Endothelial cell of umbilical vein (primary cell): ENCODE results near the gene ZNF511. TPM values are rescaled to one million over a fixed set of nuclear protein-coding genes. Genes with fewer than 3 reads are reported as not detected.

Experiments used
- BruUV-seq: library from RNA; stranded (reverse); fragments of 400-500 nt; replicated peaks from 2 replicates; lab custom pipeline; 2021; lab: Mats Ljungman, UMichigan
- CTCF ChIA-PET: fragments of 300-600, 350-600 bp; sonication (Branson Sonifier 250); formaldehyde crosslinking; loops from one replicate; lab custom pipeline; 2021; ENCODE audit warnings: antibody characterized with exemption, inconsistent platforms; lab: Charles Lee
- POLR2A ChIA-PET: fragments of 300-600, 350-600 bp; sonication (Branson Sonifier 250); formaldehyde crosslinking; loops from one replicate; lab custom pipeline; 2021; ENCODE audit warnings: antibody characterized with exemption, inconsistent platforms; lab: Charles Lee
- DNase-seq: peaks from one replicate; pipeline ENCODE4 v3.0.0-alpha.2; 2011; ENCODE audit warnings: low read depth, low spot score
- FAIRE-seq: peaks from 2 replicates; lab custom pipeline; 2011; peaks lifted over from hg19 to GRCh38; lab: Jason Lieb, UNC
- H2AFZ ChIP-seq: 2 replicates; pipeline ENCODE4 v1.6.0; 2012; ENCODE audit warnings: low read depth, low read length, control low read depth, inconsistent platforms
- H3K27ac ChIP-seq: 2 replicates; pipeline ENCODE4 v1.5.1; 2011; ENCODE audit warnings: low read depth, mild to moderate bottlenecking, control low read depth, low read length, moderate library complexity; ENCODE audit not compliant: insufficient read depth
- H3K27me3 ChIP-seq, 2 experiments: 2 replicates each; pipeline versions ENCODE4 v1.6.0 to v1.6.1; 2011; ENCODE audit warnings: low read length in 2 of 2, mixed read lengths in 1 of 2; ENCODE audit not compliant: control insufficient read depth in 2 of 2, insufficient read depth in 2 of 2
- H3K36me3 ChIP-seq, 2 experiments: 2 replicates in 1 of 2; 3 replicates in 1 of 2; pipeline ENCODE4 v1.5.1; 2011; ENCODE audit warnings: low read length in 2 of 2, mild to moderate bottlenecking in 1 of 2, moderate library complexity in 1 of 2; ENCODE audit not compliant: control insufficient read depth in 2 of 2, insufficient read depth in 2 of 2; ENCODE audit errors: extremely low read depth in 1 of 2
- H3K4me1 ChIP-seq: 3 replicates; pipeline ENCODE4 v1.5.1; 2011; ENCODE audit warnings: mild to moderate bottlenecking, low read length; ENCODE audit not compliant: control insufficient read depth, insufficient read depth; ENCODE audit errors: extremely low read depth
- H3K4me2 ChIP-seq: 2 replicates; pipeline ENCODE4 v1.6.1; 2011; ENCODE audit warnings: low read length, control low read depth, mixed read lengths; ENCODE audit not compliant: insufficient read depth
- H3K4me3 ChIP-seq, 3 experiments: fragments of 200-600 bp in 1 of 3; sonication (generic), shearing (Covaris generic) in 1 of 3; replicated peaks in 1 of 3; 2 replicates each; pipeline ENCODE4 v1.5.1; 2011 to 2016; ENCODE audit warnings: control low read depth in 3 of 3, low read length in 3 of 3, mild to moderate bottlenecking in 2 of 3, inconsistent platforms in 1 of 3, low read depth in 1 of 3, moderate library complexity in 1 of 3; ENCODE audit not compliant: insufficient read depth in 1 of 3
- H3K79me2 ChIP-seq: 2 replicates; pipeline ENCODE4 v1.6.0; 2012; ENCODE audit warnings: low read length, inconsistent platforms; ENCODE audit not compliant: control insufficient read depth, insufficient read depth
- H3K9ac ChIP-seq: replicated peaks from 2 replicates; pipeline ENCODE3; 2011; ENCODE audit warnings: low read length, control low read depth; ENCODE audit not compliant: insufficient read depth; ENCODE audit errors: extremely low read depth
- H3K9me1 ChIP-seq: replicated peaks from 3 replicates; pipeline ENCODE4 v1.6.0; 2011; ENCODE audit warnings: mild to moderate bottlenecking, low read length; ENCODE audit not compliant: control insufficient read depth, insufficient read depth; ENCODE audit errors: extremely low read depth
- H3K9me3 ChIP-seq: replicated peaks from 2 replicates; pipeline ENCODE4 v1.5.1; 2012; ENCODE audit warnings: low read length, inconsistent platforms; ENCODE audit not compliant: control insufficient read depth, insufficient read depth
- H4K20me1 ChIP-seq: replicated peaks from 2 replicates; pipeline ENCODE3; 2011; ENCODE audit warnings: mild to moderate bottlenecking, low read length; ENCODE audit not compliant: control insufficient read depth, insufficient read depth; ENCODE audit errors: extremely low read depth
- CTCF ChIP-seq, 2 donors: IDR thresholded peaks; 1 replicate in 1 of 2; 2 replicates in 1 of 2; pipeline ENCODE4 v1.5.1; 2011; ENCODE audit warnings: low read length in 2 of 2, mild to moderate bottlenecking in 2 of 2, moderate library complexity in 2 of 2, control low read depth in 1 of 2, inconsistent platforms in 1 of 2, low read depth in 1 of 2; ENCODE audit not compliant: insufficient read depth in 1 of 2; ENCODE audit errors: extremely low read depth in 1 of 2
- EZH2 ChIP-seq: IDR thresholded peaks from 2 replicates; pipeline ENCODE4 v1.6.1; 2012; ENCODE audit warnings: borderline replicate concordance, low read depth, mild to moderate bottlenecking, moderate library complexity, low read length, inconsistent platforms; ENCODE audit not compliant: severe bottlenecking
- FOS ChIP-seq: IDR thresholded peaks from 2 replicates; pipeline ENCODE4 v1.6.1; 2011; ENCODE audit warnings: mild to moderate bottlenecking, low read length, moderate library complexity, borderline replicate concordance; ENCODE audit not compliant: insufficient read depth
- GATA2 ChIP-seq: IDR thresholded peaks from 2 replicates; pipeline ENCODE4 v1.7.0; 2011; ENCODE audit warnings: low read depth, mild to moderate bottlenecking, moderate library complexity, mixed read lengths, low read length; ENCODE audit not compliant: insufficient read length, insufficient read depth
- JUN ChIP-seq: IDR thresholded peaks from 2 replicates; pipeline ENCODE4 v1.6.1; 2011; ENCODE audit warnings: borderline replicate concordance, low read depth; ENCODE audit not compliant: insufficient read length, insufficient read depth
- MAX ChIP-seq: IDR thresholded peaks from 2 replicates; pipeline ENCODE4 v1.6.1; 2011; ENCODE audit not compliant: insufficient read depth, insufficient read length
- MYC ChIP-seq: IDR thresholded peaks from one replicate; pipeline ENCODE4 v1.6.1; 2011; ENCODE audit warnings: mild to moderate bottlenecking, low read depth, low read length
- POLR2A ChIP-seq: IDR thresholded peaks from 2 replicates; pipeline ENCODE4 v1.6.1; 2012; ENCODE audit warnings: low read depth, mild to moderate bottlenecking, control low read depth, low read length
- POLR2AphosphoS5 ChIP-seq: IDR thresholded peaks from 2 replicates; pipeline ENCODE4 v1.6.1; 2012; ENCODE audit warnings: low read depth, mild to moderate bottlenecking, control low read depth, low read length, moderate library complexity; ENCODE audit not compliant: insufficient read depth
- dilution Hi-C: fragments of 300-500 bp; cut with MboI; formaldehyde crosslinking; loops from one replicate; pipeline ENCODE4 v1.15.0; 2019; ENCODE audit warnings: low sequenced_read_pairs; ENCODE audit not compliant: extremely low pct_ligation_motif_present
- intact Hi-C: fragments of 100-400 bp; cut with micrococcal nuclease; formaldehyde crosslinking; loops from one replicate; pipeline ENCODE4 v1.10.0; 2022
- polyA plus RNA-seq, 4 experiments: library from polyadenylated mRNA; depleted of rRNA in 3 of 4; stranded (reverse) in 3 of 4; unstranded in 1 of 4; fragments of >200 nt; gene quantifications; 2 replicates each; pipeline versions ENCODE4 v1.2.1 to v1.2.3, GENCODE V29; 2011 to 2012; ENCODE audit warnings: missing spikeins in 1 of 4
- total RNA-seq: library from RNA; stranded (reverse); gene quantifications from 2 replicates; pipeline ENCODE4 v1.2.3, GENCODE V29; 2021

ZNF511 gene
- total and polyA plus RNA-seq, 2 donors (not counting 3 experiments of a cell fraction or from before 2014, with no cell fraction given): 25.6 to 37.9 TPM

- Histone ChIP-seq H3K79me2 (no peaks in the 10 kb centered on the region), H2AFZ (no peak overlapping the region), H3K4me3 (no peak overlapping the region), H3K36me3 (no peaks in the 10 kb centered on the region), H3K9ac (no peak overlapping the region), H3K4me2 (no peak overlapping the region), H3K9me3 (no peaks in the 10 kb centered on the region), H4K20me1 (no peaks in the 10 kb centered on the region), H3K9me1 (no peaks in the 10 kb centered on the region), H3K27me3 (peaks cover 5 to 10% of the 10 kb centered on the region in 2 experiments), H3K4me1 (no peaks in the 10 kb centered on the region), H3K27ac (no peak overlapping the region)
- no TSS peak for BruUV-seq
- TF ChIP-seq CTCF (IDR thresholded peaks at IDR 0.05; ENCODE audit: extremely low read depth in 1 of 2, insufficient read depth in 1 of 2, low read depth in 1 of 2, low read length in 2 of 2) (no peak), POLR2AphosphoS5 (no peak), MAX (no peak), POLR2A (no peak), FOS (no peak), JUN (no peak), EZH2 (no peak), GATA2 (no peak), MYC (no peak)
- DNase-seq (no peak), FAIRE-seq (no peak)
- ChIA-PET CTCF (no interaction called here), POLR2A (interaction anchor here (0.7 kb wide), 1 partner anchor 234 kb away, joined by 5 read pairs; no protein-coding TSS in a partner anchor)
- dilution Hi-C loops (no loop called here), intact Hi-C loops (no loop called here)
Measured at GRCh38 chr10:133272301-133272963, 36.3 kb upstream of the ZNF511 start.
